Measurements from ENCODE around the gene PIKFYVE.
A peak's percentile ranks its signal among the peaks of the same experiment; 100 is the strongest.
"Not testable (repeated sequence)": the region's sequence is repeated elsewhere in the genome, so short reads cannot be mapped to it uniquely, and the experiment has no call there.

Gene PIKFYVE

DNA sequence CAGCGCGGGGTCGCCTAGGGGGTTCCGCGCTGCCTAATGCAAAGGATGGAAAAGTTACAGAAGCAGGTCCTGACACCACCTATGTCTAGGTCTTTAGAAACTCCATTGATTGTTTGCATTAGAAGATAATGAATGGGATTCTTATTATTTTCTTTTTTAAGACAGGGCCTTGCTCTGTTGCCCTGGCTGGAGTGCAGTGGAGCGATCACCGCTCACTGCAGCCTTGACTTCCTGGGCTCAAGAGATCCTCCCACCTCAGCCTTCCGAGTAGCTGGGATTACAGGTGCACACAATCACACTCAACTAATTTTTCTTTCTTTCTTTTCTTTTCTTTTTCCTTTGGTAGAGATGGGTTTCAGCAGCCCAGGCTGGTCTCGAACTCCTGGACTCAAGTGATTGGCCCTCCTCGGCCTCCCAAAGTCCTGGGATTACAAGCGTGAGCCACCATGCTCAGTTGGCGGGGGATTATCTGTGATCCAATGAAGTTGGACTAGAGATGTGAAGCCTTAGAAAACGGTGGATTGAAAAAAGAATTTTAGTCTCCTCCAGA lies 10.4 kb upstream of the PIKFYVE start:
- no peak for DNase-seq

DNA sequence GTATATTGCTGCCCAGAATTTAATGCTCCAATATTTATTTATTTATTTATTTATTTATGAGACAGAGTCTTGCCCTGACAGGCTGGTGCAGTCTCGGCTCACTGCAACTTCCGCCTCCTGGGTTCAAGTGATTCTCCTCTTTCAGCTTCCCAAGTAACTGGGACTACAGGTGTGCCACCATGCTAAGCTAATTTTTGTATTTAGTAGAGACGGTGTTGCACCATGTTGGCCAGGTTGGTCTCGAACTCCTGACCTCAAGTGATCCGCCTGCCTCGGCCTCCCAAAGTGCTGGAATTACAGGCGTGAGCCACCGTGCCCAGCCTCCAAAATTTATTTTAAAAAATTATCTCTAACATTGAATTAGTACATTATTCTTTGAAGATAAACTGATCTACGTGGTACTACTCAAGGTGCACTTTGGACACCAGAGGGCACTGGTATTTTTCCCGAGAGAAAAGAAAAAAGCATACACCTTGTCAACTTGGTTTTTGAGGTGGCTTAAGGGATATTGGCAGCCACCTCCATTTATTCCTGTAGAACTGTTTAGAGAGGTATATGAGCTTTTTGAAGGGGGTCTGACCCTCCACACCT lies 9.8 kb upstream of the PIKFYVE start:
- no peak for DNase-seq

DNA sequence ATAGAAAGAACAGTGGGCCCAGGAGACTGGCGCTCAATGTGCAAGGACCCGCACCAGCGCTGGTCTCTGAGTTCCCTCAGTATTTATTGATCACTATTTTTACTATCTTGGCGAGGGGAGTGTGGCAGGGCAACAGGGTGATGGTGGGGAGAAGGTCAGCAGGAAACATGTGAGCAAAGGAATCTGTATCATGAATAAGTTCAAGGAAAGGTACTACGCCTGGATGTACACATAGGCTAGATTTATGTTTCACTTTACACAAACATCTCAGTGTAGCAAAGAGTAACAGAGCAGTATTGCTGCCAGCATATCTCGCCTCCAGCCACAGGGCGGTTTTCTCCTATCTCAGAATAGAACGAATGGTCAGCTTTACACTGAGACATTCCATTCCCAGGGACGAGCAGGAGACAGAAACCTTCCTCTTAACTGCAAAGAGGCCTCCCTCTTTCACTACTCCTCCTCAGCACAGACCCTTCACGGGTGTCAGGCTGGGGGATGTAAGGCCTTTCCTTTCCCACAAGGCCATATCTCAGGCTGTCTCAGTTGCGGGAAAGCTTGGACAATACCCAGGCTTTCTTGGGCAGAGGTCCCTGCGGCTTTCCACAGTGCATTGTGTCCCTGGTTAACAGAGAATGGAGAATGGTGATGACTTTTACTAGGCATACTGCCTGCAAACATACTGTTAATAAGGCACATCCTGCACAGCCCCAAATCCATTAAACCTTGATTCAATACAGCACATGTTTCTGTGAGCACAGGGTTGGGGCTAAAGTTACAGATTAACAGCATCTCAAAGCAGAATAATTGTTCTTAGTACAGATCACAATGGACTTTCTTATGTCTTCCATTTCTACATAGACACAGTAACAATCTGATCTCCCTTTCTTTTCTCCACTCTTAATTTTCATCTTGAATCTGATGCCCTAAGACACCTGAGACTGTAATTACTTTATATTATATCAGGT lies 8.9 kb upstream of the PIKFYVE start:
- not testable (repeated sequence) for DNase-seq

DNA sequence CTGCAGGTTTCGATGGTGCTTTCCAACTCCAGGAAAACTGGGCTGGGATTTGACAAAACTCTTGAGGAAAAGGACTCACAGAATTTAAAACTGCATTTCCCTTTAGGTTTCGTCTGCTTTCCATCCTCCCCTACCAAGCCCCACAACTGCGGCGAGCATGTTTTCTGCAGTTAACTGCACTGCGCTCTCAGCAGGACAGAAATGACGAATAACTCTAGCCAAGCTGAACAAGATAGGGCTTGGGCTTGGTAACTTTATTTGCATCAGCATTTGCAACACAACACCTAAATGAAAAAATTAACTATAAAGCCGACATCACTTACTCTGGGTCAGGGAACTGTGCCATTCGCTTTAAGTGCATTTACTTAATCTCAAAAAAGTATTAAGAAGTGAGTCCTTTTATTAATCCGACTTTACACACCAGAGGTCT lies 669 bp upstream of the PIKFYVE start:
- peak; percentile 4 for DNase-seq

DNA sequence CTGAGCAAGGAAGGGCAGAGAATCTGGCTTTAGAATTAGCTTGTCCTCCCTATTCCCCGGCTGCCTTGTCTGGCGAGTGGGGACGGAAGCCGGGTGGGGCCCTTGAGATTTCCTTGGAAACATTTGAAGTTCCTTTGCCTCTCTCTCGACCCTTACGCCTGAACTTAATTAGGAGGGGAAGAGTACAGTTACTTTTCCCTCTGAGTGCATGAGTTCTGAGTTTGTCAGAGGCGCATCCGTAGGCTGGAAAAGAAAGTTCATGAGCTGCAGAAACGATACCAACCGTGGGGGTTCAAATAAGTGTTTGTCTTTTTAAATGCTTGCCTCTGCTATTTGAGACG lies 468 bp downstream of the PIKFYVE start:
- DNase-seq = no peak

DNA sequence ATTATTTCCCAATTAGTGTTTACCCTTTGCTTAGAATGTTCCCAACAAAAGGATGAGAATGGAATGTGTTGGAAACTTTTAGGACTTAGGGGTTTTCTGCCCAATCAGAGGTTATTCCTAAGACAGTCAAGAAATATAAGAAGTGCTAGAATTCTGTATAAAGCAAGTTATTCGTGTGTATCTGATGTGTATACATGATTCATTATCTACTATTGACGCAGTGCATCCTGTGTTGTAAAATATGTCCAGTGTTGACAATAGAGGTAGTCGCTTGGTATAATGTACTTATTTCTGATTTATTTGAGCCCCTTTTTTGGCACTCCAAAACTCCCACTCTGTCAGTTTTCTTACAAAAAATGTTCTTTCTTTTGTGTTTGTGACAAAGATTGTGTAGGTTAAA lies 881 bp downstream of the PIKFYVE start:
- DNase-seq = no peak

DNA sequence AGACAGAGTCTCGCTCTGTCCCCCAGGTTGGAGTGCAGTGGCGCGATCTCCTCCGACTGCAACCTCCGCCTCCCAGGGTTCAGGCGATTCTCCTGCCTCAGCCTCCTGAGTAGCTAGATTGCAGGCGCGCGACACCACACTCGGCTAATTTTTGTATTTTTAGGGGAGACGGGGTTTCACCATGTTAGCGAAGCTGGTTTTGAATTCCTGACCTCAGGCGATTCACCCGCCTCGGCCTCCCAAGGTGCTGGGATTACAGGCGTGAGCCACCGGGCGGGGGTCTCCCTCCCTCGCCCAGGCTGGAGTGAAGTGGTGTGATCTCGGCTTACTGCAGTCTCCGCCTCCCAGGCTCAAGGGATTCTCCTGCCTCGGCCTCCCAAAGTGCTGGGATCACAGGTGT lies 1.5 kb downstream of the PIKFYVE start:
- DNase-seq = not testable (repeated sequence)

DNA sequence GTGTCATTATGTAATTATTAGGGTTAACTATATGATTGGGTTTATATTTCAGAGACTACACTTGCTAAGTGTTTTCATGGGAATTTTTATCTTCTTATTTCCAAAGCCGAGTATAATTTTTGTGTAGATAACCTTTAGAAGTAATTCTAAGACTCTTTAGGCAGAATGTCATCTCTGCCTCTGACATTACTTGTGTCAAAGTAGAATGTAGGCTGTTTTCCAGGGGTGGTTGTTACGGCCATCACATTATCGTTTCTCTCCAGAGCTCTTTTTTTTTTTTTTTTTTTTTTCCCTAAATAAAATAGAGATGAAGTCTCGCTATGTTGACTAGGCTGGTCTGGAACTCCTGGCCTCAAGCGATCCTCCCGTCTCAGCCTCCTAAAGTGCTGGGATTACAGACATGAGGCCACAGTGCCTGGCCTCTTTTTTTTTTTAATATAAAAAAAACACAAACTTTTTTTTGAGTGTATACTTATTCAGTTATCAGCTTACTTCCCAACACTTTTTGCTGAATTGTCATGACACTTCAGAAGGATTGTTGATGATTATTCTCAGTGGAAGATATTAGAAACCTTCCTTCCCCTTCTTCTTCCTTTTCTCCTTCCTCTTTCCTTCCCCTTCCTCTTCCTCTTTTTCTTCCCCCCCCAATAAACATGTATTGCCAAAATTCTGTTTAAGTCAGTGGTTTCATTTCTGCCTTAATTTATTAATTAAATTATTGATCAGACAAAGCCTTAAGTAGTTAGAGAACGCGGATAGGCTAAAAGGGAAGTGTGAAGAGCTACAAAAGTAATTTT lies 2.3 kb downstream of the PIKFYVE start:
- no peak for DNase-seq

DNA sequence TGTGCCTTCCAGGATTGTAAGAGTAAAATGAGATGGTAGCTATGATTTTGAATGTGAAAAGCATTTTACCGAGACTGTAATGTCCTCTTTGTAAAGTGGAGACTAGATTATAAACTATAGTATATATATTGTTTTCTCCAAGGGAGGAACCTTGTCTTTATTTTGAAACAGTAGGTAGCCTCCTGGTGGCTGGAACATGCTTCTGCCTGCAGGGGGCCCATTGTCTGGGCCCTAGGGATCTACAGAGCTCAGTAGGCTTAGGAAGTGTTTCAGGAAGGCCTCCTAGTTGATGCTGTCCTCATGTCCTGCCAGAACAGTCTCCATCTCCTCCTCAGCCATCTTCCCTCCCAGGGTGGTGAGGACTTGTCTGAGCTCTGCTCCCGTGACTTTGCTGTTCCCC lies 3.0 kb downstream of the PIKFYVE start:
- no peak for DNase-seq

DNA sequence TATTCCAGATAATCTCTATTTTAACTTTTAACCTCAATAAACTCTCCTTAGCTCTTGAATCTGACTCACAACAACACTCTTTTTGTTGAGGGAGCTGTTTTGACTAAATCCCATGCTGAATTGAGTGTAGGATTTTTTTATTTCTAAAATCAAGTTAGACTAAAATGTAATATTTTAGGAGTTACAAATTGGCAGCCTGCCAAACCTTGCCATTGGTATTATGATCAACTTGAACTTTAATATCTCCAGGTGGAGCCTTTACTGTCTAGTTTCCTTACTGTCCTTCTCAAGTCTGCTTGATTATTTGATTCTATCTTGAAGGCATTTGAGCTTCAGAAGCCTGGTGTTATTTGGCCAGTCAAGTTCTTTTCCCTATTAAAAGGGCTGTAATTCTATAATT lies 8.7 kb downstream of the PIKFYVE start:
- DNase-seq = no peak

DNA sequence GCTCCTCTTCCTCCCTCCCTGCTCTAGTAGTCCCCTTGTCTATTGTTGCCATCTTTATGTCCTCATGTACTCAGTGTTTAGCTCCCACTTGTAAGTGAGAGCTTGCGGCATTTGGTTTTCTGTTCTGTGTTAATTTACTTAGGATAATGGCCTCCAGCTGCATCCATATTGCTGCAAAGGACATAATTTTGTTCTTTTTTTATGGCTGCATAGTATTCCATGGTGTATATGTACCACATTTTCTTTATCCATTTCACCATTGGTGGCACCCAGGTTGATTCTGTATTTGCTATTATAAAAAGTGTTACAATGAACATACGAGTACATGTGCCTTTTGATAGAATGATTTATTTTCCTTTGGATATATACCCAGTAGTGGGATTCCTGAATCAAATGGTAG lies 12.5 kb downstream of the PIKFYVE start:
- no peak for DNase-seq

DNA sequence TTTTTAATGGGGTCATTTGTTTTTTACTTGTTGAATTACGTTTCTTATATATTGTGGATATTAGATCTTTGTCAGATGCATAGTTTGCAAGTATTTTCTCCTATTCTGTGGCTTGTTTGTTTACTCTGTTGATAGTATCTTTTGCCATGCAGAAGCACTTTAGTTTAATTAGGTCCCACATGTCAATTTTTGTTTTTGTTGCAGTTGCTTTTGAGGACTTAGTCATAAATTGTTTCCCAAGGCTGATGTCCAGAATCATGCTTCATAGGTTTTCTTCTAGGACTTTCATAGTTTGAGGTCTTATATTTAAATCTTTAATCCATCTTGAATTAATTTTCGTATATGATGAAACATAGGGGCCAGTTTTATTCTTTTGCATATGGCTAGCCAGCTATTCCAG lies 13.2 kb downstream of the PIKFYVE start:
- DNase-seq = no peak

DNA sequence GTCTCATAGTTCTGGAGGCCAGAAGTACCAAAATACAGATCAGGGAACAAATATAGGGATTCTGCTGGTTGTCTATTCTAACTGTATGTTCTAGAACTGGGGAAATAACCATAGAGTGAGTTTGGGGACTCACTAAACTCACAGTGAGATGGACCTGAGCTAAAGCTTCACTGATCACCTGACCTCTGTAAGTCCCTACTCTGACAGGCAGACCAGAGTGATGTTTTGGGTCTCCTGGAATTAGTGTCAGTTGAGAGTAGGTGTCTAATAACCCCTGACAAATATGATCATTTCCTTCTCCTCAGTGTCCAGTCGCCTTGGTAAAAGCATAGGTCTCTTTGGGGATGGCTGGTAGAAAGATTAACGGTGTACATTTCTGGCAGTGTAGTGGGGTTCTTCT lies 14.2 kb downstream of the PIKFYVE start:
- DNase-seq = no peak

DNA sequence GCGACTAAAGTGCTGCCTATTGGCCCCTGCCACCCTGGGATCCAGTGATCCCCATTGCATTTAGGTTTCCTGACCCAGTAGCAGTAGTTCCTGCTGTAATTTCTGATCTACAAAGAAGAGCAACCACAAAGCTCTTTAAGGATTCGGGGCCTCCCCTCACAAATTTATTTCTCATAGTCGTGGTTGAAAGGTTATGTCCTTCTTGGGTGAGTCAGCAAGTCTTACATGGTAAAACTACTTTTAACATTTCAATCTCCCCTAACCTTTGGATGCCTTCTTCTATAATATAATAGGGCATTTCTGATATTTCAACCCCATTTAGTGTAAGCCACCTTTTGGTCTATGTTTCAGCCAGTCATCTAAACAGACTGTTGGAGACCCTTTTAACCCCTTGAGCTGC lies 14.9 kb downstream of the PIKFYVE start:
- DNase-seq = no peak

DNA sequence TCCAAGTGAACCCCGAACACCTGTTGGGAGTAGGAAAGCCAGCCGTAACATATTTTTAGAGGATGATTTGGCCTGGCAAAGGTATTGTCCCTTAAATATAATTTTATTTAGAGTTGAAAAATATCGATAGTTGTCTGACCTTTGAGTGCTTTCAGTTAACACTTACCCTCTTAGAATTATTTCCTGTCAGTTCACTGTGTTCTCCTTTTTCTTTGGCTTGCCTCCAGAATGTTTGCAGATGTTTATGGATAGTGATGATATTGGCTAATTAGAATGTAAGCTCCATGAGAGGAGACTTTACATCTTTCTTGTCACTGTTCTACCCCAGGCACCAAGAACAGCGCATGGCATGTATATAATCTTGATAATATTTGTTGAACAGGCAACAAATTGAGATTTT lies 19.8 kb downstream of the PIKFYVE start:
- no peak for DNase-seq

DNA sequence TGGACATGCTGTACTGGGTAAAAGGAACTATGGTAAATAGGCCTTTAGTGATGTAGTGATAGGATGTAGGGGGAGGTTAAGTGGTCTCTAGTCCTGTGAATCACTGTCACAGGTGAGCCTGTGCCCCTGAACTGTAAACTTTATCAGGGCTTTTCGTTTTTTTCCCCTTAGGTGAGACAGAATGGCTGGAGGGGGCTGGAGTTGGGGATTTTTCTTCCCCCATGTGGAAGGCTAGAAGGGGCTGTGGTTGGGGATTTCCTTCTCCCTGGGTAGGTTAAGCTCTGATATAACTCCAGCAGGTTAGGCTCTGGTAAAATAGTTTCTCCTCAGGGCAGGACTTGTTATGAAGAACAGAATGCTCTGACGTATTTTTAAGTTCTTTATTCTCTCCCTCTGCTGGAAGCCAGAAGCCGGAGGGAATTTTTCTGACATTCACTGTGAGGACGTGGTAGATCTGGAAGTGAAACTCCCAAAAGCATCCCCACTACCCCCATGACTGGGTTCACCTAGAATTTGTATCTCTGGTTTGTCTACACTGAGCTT lies 28.5 kb downstream of the PIKFYVE start:
- DNase-seq = no peak

DNA sequence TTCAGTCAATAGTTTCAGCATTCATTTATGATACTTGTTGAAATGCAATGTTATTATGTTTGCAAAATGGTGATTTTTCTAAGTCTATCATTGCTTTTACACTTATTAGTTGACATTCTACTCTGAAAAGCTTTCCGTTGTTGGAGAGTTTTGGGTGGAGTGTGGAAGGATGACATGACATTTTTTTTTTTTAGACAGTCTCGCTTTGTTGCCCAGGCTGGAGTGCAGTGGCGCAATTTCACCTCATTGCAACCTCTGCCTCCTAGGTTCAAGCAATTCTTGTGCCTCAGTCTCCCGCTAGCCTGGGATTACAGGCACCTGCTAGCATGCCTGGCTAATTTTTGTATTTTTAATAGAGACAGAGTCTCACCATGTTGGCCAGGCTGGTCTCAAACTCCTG lies 29.8 kb downstream of the PIKFYVE start:
- no peak for DNase-seq

DNA sequence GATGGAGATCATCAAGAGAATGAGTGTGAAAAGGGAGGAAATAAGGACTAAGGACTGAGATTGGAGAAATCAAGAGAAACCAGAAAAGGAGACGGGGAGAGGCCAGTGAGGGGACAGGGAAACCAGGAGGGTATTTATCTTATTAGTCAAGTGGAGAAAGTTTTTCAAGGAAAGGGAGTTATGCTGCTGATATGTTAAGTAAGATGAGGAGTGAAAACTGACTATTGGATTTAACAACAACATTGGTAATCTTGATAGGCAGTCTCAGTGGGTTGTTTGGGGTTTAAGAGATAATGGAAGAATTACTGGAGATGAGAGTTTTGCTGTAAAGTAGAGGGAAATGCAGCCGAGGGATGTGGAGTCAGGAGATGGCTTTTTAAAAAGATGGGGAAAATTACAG lies 30.6 kb downstream of the PIKFYVE start:
- DNase-seq = no peak

DNA sequence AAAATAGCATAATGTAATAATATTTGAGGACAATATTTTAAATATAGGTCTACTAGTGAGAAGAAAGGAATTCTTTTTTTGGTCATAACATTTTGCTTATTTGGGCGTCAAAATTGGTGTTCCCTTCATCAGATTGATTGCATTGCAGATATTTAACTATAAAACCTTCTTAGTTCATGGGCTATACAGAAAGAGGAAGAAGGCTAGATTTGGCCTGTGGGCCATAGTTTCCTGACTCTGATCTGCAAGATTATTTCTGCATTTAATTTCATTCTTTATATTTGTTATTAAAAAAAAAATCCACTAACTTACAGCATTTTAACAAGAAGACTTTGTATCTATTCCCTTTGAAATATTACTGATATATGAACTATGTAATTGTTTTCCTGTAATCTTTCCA lies 31.9 kb downstream of the PIKFYVE start:
- no peak for DNase-seq

DNA sequence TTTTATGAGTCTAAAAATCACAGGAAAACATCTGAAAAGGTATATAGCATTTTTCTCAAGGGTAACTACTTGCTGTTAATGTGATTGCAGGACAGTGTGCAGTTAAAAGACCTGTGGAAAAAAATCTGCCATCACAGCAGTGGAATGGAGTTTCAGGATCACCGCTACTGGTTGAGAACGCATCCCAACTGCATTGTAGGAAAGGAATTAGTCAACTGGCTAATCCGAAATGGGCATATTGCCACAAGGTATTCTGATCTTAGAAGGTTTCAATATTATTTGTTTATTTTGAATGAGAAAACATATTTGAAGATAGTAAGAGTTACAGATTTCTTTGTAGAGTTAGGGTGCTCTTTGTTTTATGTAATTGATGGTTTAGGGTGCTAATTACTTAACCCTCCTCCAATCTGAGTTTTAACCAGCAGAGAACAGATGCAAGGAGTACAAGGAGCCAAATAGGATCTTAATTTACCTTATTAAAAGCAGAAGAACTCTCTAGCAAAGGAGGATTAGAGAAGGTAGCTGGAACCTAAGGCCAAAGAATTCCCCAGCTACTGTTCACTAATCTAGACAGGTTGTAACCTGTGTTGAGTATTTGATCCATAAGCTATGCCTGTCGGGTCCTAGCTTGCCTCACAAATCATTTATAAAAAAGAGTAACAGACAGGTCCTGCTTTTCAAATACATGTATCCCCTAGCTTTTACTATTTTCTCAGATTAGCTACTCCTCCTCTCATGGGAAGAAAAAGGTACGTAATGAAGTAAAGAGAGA lies 35.0 kb downstream of the PIKFYVE start:
- no peak for DNase-seq

DNA sequence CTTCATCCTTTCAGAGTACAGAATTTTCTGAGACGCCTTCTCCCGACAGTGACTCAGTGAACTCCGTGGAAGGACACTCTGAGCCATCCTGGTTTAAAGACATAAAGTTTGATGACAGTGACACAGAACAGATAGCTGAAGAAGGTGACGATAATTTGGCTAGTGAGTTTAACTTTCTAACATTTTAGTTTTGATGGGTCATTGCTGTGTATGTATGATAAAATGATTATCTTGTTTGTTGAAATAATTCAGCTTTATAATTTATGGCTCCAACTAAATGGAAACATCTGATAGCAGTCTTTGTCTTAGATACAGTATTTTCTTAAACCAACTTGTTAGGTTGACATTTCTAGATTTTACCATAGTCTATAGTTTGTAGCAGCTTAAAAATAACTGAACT lies 38.1 kb downstream of the PIKFYVE start:
- DNase-seq = no peak

DNA sequence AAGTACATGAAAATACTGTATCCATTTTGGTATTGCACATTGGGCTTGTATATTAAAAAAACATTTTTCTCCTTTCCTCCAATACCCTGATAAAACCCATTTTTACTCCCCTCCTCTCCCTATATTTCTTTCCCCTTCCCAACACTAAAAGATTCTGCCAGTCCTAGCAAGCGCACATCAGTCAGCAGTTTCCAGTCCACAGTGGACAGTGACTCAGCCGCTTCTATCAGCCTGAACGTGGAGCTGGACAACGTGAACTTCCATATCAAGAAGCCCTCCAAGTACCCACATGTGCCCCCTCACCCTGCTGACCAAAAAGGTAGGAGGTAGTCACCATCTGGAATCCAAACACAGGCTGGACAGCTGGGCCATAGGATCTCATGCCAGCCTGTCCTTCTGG lies 38.6 kb downstream of the PIKFYVE start:
- no peak for DNase-seq
